ENCODE data around the gene WDFY2. TPM values are rescaled to one million over a fixed set of nuclear protein-coding genes. Genes with fewer than 3 reads are reported as not detected.

The WDFY2 gene
- polyA plus RNA-seq, 1 donor from 2014 or later: 5.3 TPM

DNA sequence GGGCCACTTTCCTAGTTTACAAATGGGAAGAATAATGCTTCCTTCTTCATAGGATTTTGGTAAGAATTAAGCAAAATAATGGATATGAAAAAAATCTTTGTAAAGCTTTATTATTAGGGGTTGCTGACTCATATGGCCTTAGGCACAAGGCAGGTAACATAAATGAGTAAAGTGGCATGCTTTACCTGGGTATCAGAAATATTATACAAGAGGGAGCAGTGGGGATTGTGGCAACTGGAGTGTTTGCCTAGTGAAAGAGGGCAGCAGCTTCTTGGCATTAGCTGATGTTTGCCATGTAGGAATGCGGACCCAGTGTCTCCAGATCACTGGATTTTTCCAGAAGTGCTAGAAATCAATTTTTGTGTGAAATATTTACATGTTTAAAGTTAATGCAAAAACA, 19.5 kb downstream of the WDFY2 start:
- Histone ChIP-seq H3K79me2 (replicated peaks; ENCODE audit: insufficient read depth, low read length) (no peaks in the 10 kb centered on the region), H3F3A (ENCODE audit: insufficient read depth, low read length, poor library complexity, severe bottlenecking) (no peaks in the 10 kb centered on the region), H3K9me2 (ENCODE audit: insufficient read depth, low read length) (no peaks in the 10 kb centered on the region), H3K9ac (ENCODE audit: low read length) (no peak overlapping the region), H3K4me3 (ENCODE audit: low read length) (no peak overlapping the region), H3K9me3 (ENCODE audit: low read length) (no peaks in the 10 kb centered on the region), H3K36me3 (ENCODE audit: insufficient read depth, low read length) (no peaks in the 10 kb centered on the region), H3K27ac (ENCODE audit: low read length) (no peak overlapping the region), H2AFZ (ENCODE audit: low read depth, low read length) (no peak overlapping the region), H3K4me2 (ENCODE audit: low read length) (no peak overlapping the region), H4K20me1 (ENCODE audit: insufficient read depth) (no peaks in the 10 kb centered on the region), H3K27me3 (ENCODE audit: insufficient read depth, low read depth, low read length) (no peaks in the 10 kb centered on the region)
- TF ChIP-seq EP300 (conservative IDR thresholded peaks at IDR 0.05; ENCODE audit: poor library complexity, severe bottlenecking) (no peak), RAD21 (conservative IDR thresholded peaks at IDR 0.05) (no peak), MXI1 (conservative IDR thresholded peaks at IDR 0.05; ENCODE audit: poor library complexity, severe bottlenecking) (no peak), EZH2 (IDR thresholded peaks at IDR 0.05; ENCODE audit: borderline replicate concordance, insufficient read depth, low read length, poor library complexity, severe bottlenecking) (no peak), TAF1 (IDR thresholded peaks at IDR 0.05; ENCODE audit: low read depth) (no peak), SMC3 (conservative IDR thresholded peaks at IDR 0.05; ENCODE audit: poor library complexity) (no peak), POLR2AphosphoS5 (IDR thresholded peaks at IDR 0.05) (no peak)
- TF ChIP-seq, protein P1, sequence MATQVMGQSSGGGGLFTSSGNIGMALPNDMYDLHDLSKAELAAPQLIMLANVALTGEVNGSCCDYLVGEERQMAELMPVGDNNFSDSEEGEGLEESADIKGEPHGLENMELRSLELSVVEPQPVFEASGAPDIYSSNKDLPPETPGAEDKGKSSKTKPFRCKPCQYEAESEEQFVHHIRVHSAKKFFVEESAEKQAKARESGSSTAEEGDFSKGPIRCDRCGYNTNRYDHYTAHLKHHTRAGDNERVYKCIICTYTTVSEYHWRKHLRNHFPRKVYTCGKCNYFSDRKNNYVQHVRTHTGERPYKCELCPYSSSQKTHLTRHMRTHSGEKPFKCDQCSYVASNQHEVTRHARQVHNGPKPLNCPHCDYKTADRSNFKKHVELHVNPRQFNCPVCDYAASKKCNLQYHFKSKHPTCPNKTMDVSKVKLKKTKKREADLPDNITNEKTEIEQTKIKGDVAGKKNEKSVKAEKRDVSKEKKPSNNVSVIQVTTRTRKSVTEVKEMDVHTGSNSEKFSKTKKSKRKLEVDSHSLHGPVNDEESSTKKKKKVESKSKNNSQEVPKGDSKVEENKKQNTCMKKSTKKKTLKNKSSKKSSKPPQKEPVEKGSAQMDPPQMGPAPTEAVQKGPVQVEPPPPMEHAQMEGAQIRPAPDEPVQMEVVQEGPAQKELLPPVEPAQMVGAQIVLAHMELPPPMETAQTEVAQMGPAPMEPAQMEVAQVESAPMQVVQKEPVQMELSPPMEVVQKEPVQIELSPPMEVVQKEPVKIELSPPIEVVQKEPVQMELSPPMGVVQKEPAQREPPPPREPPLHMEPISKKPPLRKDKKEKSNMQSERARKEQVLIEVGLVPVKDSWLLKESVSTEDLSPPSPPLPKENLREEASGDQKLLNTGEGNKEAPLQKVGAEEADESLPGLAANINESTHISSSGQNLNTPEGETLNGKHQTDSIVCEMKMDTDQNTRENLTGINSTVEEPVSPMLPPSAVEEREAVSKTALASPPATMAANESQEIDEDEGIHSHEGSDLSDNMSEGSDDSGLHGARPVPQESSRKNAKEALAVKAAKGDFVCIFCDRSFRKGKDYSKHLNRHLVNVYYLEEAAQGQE (IDR thresholded peaks at IDR 0.05; ENCODE audit: borderline replicate concordance): no peak
- TF ChIP-seq, protein P2, sequence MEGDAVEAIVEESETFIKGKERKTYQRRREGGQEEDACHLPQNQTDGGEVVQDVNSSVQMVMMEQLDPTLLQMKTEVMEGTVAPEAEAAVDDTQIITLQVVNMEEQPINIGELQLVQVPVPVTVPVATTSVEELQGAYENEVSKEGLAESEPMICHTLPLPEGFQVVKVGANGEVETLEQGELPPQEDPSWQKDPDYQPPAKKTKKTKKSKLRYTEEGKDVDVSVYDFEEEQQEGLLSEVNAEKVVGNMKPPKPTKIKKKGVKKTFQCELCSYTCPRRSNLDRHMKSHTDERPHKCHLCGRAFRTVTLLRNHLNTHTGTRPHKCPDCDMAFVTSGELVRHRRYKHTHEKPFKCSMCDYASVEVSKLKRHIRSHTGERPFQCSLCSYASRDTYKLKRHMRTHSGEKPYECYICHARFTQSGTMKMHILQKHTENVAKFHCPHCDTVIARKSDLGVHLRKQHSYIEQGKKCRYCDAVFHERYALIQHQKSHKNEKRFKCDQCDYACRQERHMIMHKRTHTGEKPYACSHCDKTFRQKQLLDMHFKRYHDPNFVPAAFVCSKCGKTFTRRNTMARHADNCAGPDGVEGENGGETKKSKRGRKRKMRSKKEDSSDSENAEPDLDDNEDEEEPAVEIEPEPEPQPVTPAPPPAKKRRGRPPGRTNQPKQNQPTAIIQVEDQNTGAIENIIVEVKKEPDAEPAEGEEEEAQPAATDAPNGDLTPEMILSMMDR (IDR thresholded peaks at IDR 0.05; ENCODE audit: poor library complexity, severe bottlenecking): no peak

DNA sequence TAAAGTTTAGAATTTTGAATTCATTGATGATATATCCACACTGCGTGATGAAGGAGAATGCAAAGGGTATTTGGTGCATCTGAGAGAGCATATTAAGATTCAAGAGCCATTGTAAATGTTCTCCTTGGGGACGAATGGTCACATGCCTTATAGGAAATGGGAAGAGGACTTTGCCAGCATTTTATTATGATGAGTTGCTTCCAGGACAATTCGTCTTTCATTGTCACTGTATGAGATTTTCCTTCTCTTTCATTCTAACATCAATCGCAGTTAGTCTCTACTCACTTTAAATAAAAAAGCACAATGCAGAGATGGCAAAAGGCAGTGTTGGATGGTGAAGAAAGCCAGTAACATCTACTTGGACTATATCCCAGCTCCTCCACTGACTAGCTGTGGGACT, 21.4 kb downstream of the WDFY2 start:
- Histone ChIP-seq H3K4me3 (ENCODE audit: low read length) (no peak overlapping the region), H3K4me2 (ENCODE audit: low read length) (no peak overlapping the region)
- no peak for TF ChIP-seq POLR2AphosphoS5 (IDR thresholded peaks at IDR 0.05)
- TF ChIP-seq, protein P2 (IDR thresholded peaks at IDR 0.05; ENCODE audit: poor library complexity, severe bottlenecking): no peak
- TF ChIP-seq, protein P1 (IDR thresholded peaks at IDR 0.05; ENCODE audit: borderline replicate concordance): no peak
- no peak for TF ChIP-seq RAD21 (conservative IDR thresholded peaks at IDR 0.05)
- TF ChIP-seq EZH2 (IDR thresholded peaks at IDR 0.05; ENCODE audit: borderline replicate concordance, insufficient read depth, low read length, poor library complexity, severe bottlenecking): no peak
- TF ChIP-seq MXI1 (conservative IDR thresholded peaks at IDR 0.05; ENCODE audit: poor library complexity, severe bottlenecking): no peak
- TF ChIP-seq TAF1 (IDR thresholded peaks at IDR 0.05; ENCODE audit: low read depth): no peak
- TF ChIP-seq SMC3 (conservative IDR thresholded peaks at IDR 0.05; ENCODE audit: poor library complexity): no peak
- no peak for TF ChIP-seq EP300 (conservative IDR thresholded peaks at IDR 0.05; ENCODE audit: poor library complexity, severe bottlenecking)

More for the DNA sequence above, 21.4 kb downstream of the WDFY2 start:
- no peaks in the 10 kb centered on the region for H3K27me3 ChIP-seq (ENCODE audit: insufficient read depth, low read depth, low read length)
- no peak overlapping the region for H2AFZ ChIP-seq (ENCODE audit: low read depth, low read length)
- H3K9me3 ChIP-seq (ENCODE audit: low read length): no peaks in the 10 kb centered on the region
- no peaks in the 10 kb centered on the region for H3F3A ChIP-seq (ENCODE audit: insufficient read depth, low read length, poor library complexity, severe bottlenecking)
- no peak overlapping the region for H3K27ac ChIP-seq (ENCODE audit: low read length)
- H3K9me2 ChIP-seq (ENCODE audit: insufficient read depth, low read length): no peaks in the 10 kb centered on the region
- no peaks in the 10 kb centered on the region for H4K20me1 ChIP-seq (ENCODE audit: insufficient read depth)
- no peak overlapping the region for H3K9ac ChIP-seq (ENCODE audit: low read length)
- H3K79me2 ChIP-seq (replicated peaks; ENCODE audit: insufficient read depth, low read length): peaks cover 2% of the 10 kb centered on the region
- no peaks in the 10 kb centered on the region for H3K36me3 ChIP-seq (ENCODE audit: insufficient read depth, low read length)
